Thoracic aorta (tissue), 2 donors: ENCODE results near the gene MAP3K4. TPM values are rescaled to one million over a fixed set of nuclear protein-coding genes. Genes with fewer than 3 reads are reported as not detected.

Source experiments
- ATAC-seq: fragments of 150-250 bp; one replicate; pipeline ENCODE4 v1.8.0; 2017; ENCODE audit warnings: low read depth; ENCODE audit not compliant: insufficient number of reproducible peaks, low FRiP score
- DNase-seq: peaks from one replicate; pipeline ENCODE4 v3.0.0-alpha.2; 2020; ENCODE audit warnings: low spot score
- H3K27ac ChIP-seq, 2 donors: fragments of 200-600 bp; sonication (generic); 1 replicate in 1 of 2; 2 replicates in 1 of 2; pipeline ENCODE4 v1.5.1; 2016; ENCODE audit warnings: mild to moderate bottlenecking in 2 of 2, moderate library complexity in 2 of 2
- H3K27me3 ChIP-seq: fragments of 200-600 bp; sonication (generic); replicated peaks from 2 replicates; pipeline ENCODE4 v1.6.0; 2016; ENCODE audit warnings: mild to moderate bottlenecking; ENCODE audit not compliant: insufficient read depth
- H3K36me3 ChIP-seq: fragments of 200-600 bp; sonication (generic); one replicate; pipeline ENCODE4 v1.5.1; 2016
- H3K4me1 ChIP-seq, 2 donors: fragments of 200-600 bp; sonication (generic); 1 replicate in 1 of 2; 2 replicates in 1 of 2; pipeline versions ENCODE4 v1.5.1 to v1.6.0; 2016; ENCODE audit warnings: low read depth in 2 of 2, mild to moderate bottlenecking in 1 of 2; ENCODE audit not compliant: control insufficient read depth in 1 of 2
- H3K4me3 ChIP-seq: fragments of 200-600 bp; sonication (generic); 2 replicates; pipeline ENCODE4 v1.5.1; 2016; ENCODE audit warnings: mild to moderate bottlenecking
- H3K9me3 ChIP-seq: fragments of 200-600 bp; sonication (generic); 2 replicates; pipeline ENCODE4 v1.5.1; 2016
- CTCF ChIP-seq: fragments of 200-600 bp; sonication (generic); IDR thresholded peaks from one replicate; pipeline ENCODE4 v1.5.1; 2019; ENCODE audit warnings: antibody characterized with exemption
- total RNA-seq, 2 donors: library from RNA; depleted of rRNA; stranded (reverse); fragments of >200 nt; gene quantifications; one replicate each; pipeline versions ENCODE4 v1.1.0 to v1.2.3, GENCODE V29; 2016

Gene MAP3K4
- total RNA-seq, 2 donors from 2014 or later: 22.6 to 25.3 TPM

GRCh38 chr6:160956300-160957035, 35.1 kb upstream of the MAP3K4 start:
- ATAC-seq (no peak), DNase-seq (no peak)
- Histone ChIP-seq H3K9me3 (no peaks in the 10 kb centered on the region), H3K36me3 (no peaks in the 10 kb centered on the region), H3K27me3 (no peaks in the 10 kb centered on the region), H3K4me3 (no peak overlapping the region), H3K4me1 (no peaks in the 10 kb centered on the region), H3K27ac (no peak overlapping the region)
- TF ChIP-seq CTCF: no peak

- H3K27ac ChIP-seq: no peak overlapping the region
- no peaks in the 10 kb centered on the region for H3K4me1 ChIP-seq
- H3K9me3 ChIP-seq: no peaks in the 10 kb centered on the region
- no peaks in the 10 kb centered on the region for H3K36me3 ChIP-seq
- H3K4me3 ChIP-seq: no peak overlapping the region
- DNase-seq (no peak), ATAC-seq (no peak)
- no peaks in the 10 kb centered on the region for H3K27me3 ChIP-seq
- no peak for TF ChIP-seq CTCF
Observed at GRCh38 chr6:160959726-160960435, 31.7 kb upstream of the MAP3K4 start.

GRCh38 chr6:160960839-160961238, 30.7 kb upstream of the MAP3K4 start:
- Histone ChIP-seq H3K36me3 (no peaks in the 10 kb centered on the region), H3K27ac (no peak overlapping the region), H3K4me3 (no peak overlapping the region), H3K4me1 (no peaks in the 10 kb centered on the region), H3K27me3 (no peaks in the 10 kb centered on the region), H3K9me3 (no peaks in the 10 kb centered on the region)
- no peak for TF ChIP-seq CTCF
- ATAC-seq (no peak), DNase-seq (no peak)

GRCh38 chr6:160962835-160963623, 28.5 kb upstream of the MAP3K4 start:
- Histone ChIP-seq H3K36me3 (no peaks in the 10 kb centered on the region), H3K4me1 (no peaks in the 10 kb centered on the region), H3K9me3 (no peaks in the 10 kb centered on the region), H3K4me3 (no peak overlapping the region), H3K27me3 (no peaks in the 10 kb centered on the region), H3K27ac (no peak overlapping the region)
- DNase-seq (no peak), ATAC-seq (no peak)
- no peak for TF ChIP-seq CTCF

GRCh38 chr6:160963651-160964050, 27.9 kb upstream of the MAP3K4 start:
- no peak overlapping the region for H3K4me3 ChIP-seq
- no peaks in the 10 kb centered on the region for H3K9me3 ChIP-seq
- H3K27ac ChIP-seq: no peak overlapping the region
- no peaks in the 10 kb centered on the region for H3K4me1 ChIP-seq
- no peaks in the 10 kb centered on the region for H3K27me3 ChIP-seq
- no peaks in the 10 kb centered on the region for H3K36me3 ChIP-seq
- ATAC-seq (no peak), DNase-seq (no peak)
- TF ChIP-seq CTCF: no peak
